Mesenchymal stem cell (in vitro differentiated cells and primary cell): Measurements from ENCODE around the gene SLC6A18.

Experiments used
- DNase-seq: peaks from one replicate; pipeline ENCODE4 v3.0.0-alpha.2; 2013
- H2AFZ ChIP-seq: one replicate; pipeline ENCODE4 v1.6.1; 2013; ENCODE audit warnings: low read depth, mild to moderate bottlenecking, control low read depth, inconsistent platforms, low read length, moderate library complexity
- H2AK5ac ChIP-seq: 2 replicates; pipeline ENCODE4 v1.6.1; 2013; ENCODE audit warnings: low read length, moderate library complexity, mild to moderate bottlenecking, inconsistent platforms; ENCODE audit not compliant: severe bottlenecking
- H2BK120ac ChIP-seq: one replicate; pipeline ENCODE4 v1.6.1; 2013; ENCODE audit warnings: low read depth, mild to moderate bottlenecking, inconsistent platforms, low read length, moderate library complexity
- H2BK12ac ChIP-seq, 2 experiments: one replicate each; pipeline ENCODE4 v1.6.1; 2013; ENCODE audit warnings: inconsistent platforms in 2 of 2, low read length in 2 of 2, mild to moderate bottlenecking in 2 of 2, moderate library complexity in 2 of 2, control low read depth in 1 of 2
- H2BK15ac ChIP-seq: one replicate; pipeline ENCODE4 v1.6.1; 2013; ENCODE audit warnings: mild to moderate bottlenecking, low read depth, inconsistent platforms; ENCODE audit not compliant: poor library complexity, severe bottlenecking
- H2BK5ac ChIP-seq: 2 replicates; pipeline ENCODE4 v1.6.1; 2013; ENCODE audit warnings: low read depth, mild to moderate bottlenecking, low read length, control low read depth, inconsistent platforms; ENCODE audit not compliant: poor library complexity, severe bottlenecking
- H3K14ac ChIP-seq, 2 experiments: one replicate each; pipeline ENCODE4 v1.6.1; 2013; ENCODE audit warnings: inconsistent platforms in 2 of 2, low read length in 2 of 2, control low read depth in 1 of 2, mild to moderate bottlenecking in 1 of 2, moderate library complexity in 1 of 2
- H3K18ac ChIP-seq, 2 experiments: one replicate each; pipeline ENCODE4 v1.6.1; 2013; ENCODE audit warnings: inconsistent platforms in 2 of 2, low read length in 2 of 2, control low read depth in 1 of 2, low read depth in 1 of 2, mild to moderate bottlenecking in 1 of 2
- H3K23ac ChIP-seq, 2 experiments: one replicate each; pipeline ENCODE4 v1.6.1; 2013; ENCODE audit warnings: inconsistent platforms in 2 of 2, low read length in 2 of 2, mild to moderate bottlenecking in 2 of 2, moderate library complexity in 2 of 2, control low read depth in 1 of 2
- H3K27ac ChIP-seq: 2 replicates; pipeline ENCODE4 v1.5.1; 2013; ENCODE audit warnings: mild to moderate bottlenecking, moderate library complexity, low read length, control low read depth, inconsistent platforms; ENCODE audit not compliant: poor library complexity, severe bottlenecking
- H3K27me3 ChIP-seq, 2 experiments: 2 replicates each; pipeline versions ENCODE4 v1.6.1 to v1.7.0; 2013; ENCODE audit warnings: low read length in 2 of 2, mild to moderate bottlenecking in 2 of 2, moderate library complexity in 2 of 2, control low read depth in 1 of 2, inconsistent platforms in 1 of 2; ENCODE audit not compliant: control insufficient read depth in 1 of 2, insufficient read depth in 1 of 2
- H3K36me3 ChIP-seq, 2 experiments: 2 replicates each; pipeline versions ENCODE4 v1.6.1 to v1.7.0; 2013; ENCODE audit warnings: low read length in 2 of 2, control low read depth in 1 of 2, inconsistent platforms in 1 of 2, low read depth in 1 of 2, mild to moderate bottlenecking in 1 of 2; ENCODE audit not compliant: insufficient read depth in 2 of 2, control insufficient read depth in 1 of 2
- H3K4ac ChIP-seq, 2 experiments: one replicate each; pipeline ENCODE4 v1.6.1; 2013; ENCODE audit warnings: inconsistent platforms in 2 of 2, low read length in 2 of 2, mild to moderate bottlenecking in 2 of 2, moderate library complexity in 2 of 2, control low read depth in 1 of 2, low read depth in 1 of 2
- H3K4me1 ChIP-seq: 2 replicates; pipeline ENCODE4 v1.6.1; 2013; ENCODE audit warnings: low read depth, low read length, control low read depth; ENCODE audit not compliant: control insufficient read depth, insufficient read depth
- H3K4me2 ChIP-seq: 2 replicates; pipeline ENCODE4 v1.6.1; 2013; ENCODE audit warnings: low read length, mild to moderate bottlenecking, inconsistent platforms; ENCODE audit not compliant: poor library complexity, severe bottlenecking
- H3K4me3 ChIP-seq, 2 experiments: 2 replicates each; pipeline versions ENCODE4 v1.5.1 to v1.7.0; 2013; ENCODE audit warnings: low read length in 2 of 2, mild to moderate bottlenecking in 2 of 2, control low read depth in 1 of 2, low read depth in 1 of 2; ENCODE audit not compliant: insufficient read depth in 1 of 2
- H3K79me1 ChIP-seq: replicated peaks from 2 replicates; pipeline ENCODE4 v1.6.1; 2013; ENCODE audit warnings: mild to moderate bottlenecking, control low read depth, low read length, inconsistent platforms; ENCODE audit not compliant: poor library complexity, severe bottlenecking
- H3K9ac ChIP-seq: 2 replicates; pipeline ENCODE4 v1.7.0; 2013; ENCODE audit warnings: mild to moderate bottlenecking, low read length, moderate library complexity
- H3K9me3 ChIP-seq: 2 replicates; pipeline ENCODE4 v1.7.0; 2013; ENCODE audit warnings: mild to moderate bottlenecking, low read length; ENCODE audit not compliant: control insufficient read depth
- H4K8ac ChIP-seq: one replicate; pipeline ENCODE4 v1.6.1; 2013; ENCODE audit warnings: inconsistent platforms, mild to moderate bottlenecking, low read length, moderate library complexity
- H4K91ac ChIP-seq: one replicate; pipeline ENCODE4 v1.6.1; 2013; ENCODE audit warnings: mild to moderate bottlenecking, low read length, inconsistent platforms
- WGBS: methylation state at CpG from one replicate; pipeline ENCODE4 v1.1.7; 2013; ENCODE audit warnings: mixed read lengths; 5-methylcytosine and 5-hydroxymethylcytosine counted together

Gene SLC6A18

GRCh38 chr5:1208221-1208742 lies 16.9 kb upstream of the SLC6A18 start:
- Histone ChIP-seq H2BK120ac (no peak overlapping the region), H2BK5ac (no peak overlapping the region), H2AK5ac (no peak overlapping the region), H3K9ac (no peak overlapping the region), H2BK15ac (no peak overlapping the region), H3K14ac (no peak overlapping the region), H2BK12ac (no peak overlapping the region), H3K79me1 (no peaks in the 10 kb centered on the region), H3K27me3 (peaks cover 12 to 63% of the 10 kb centered on the region in 2 experiments), H3K4me2 (no peak overlapping the region), H3K9me3 (no peaks in the 10 kb centered on the region), H3K4me1 (peaks cover 5% of the 10 kb centered on the region), H3K36me3 (no peaks in the 10 kb centered on the region), H3K23ac (no peak overlapping the region), H3K4ac (no peak overlapping the region), H3K4me3 (no peak overlapping the region), H2AFZ (no peak overlapping the region), H4K8ac (no peak overlapping the region), H3K18ac (no peak overlapping the region), H3K27ac (no peak overlapping the region), H4K91ac (no peak overlapping the region)
- 76% methylated on average over 17 of the region's 17 CpGs for WGBS
- no peak for DNase-seq

GRCh38 chr5:1208743-1209488 lies 16.3 kb upstream of the SLC6A18 start:
- H2BK15ac ChIP-seq: no peak overlapping the region
- H3K23ac ChIP-seq: no peak overlapping the region
- H2AK5ac ChIP-seq: no peak overlapping the region
- H3K9me3 ChIP-seq: no peaks in the 10 kb centered on the region
- no peak overlapping the region for H3K14ac ChIP-seq
- H3K4me3 ChIP-seq: no peak overlapping the region
- no peak overlapping the region for H4K8ac ChIP-seq
- no peak overlapping the region for H2BK120ac ChIP-seq
- H3K18ac ChIP-seq: no peak overlapping the region
- no peak overlapping the region for H3K9ac ChIP-seq
- H3K79me1 ChIP-seq: no peaks in the 10 kb centered on the region
- no peak overlapping the region for H3K27ac ChIP-seq
- peak; percentile 13 for DNase-seq
- H3K4ac ChIP-seq: no peak overlapping the region
- WGBS: 67% methylated on average over 22 of the region's 24 CpGs
- H3K4me1 ChIP-seq: peaks cover 5% of the 10 kb centered on the region
- H2AFZ ChIP-seq: no peak overlapping the region
- peaks cover 12 to 57% of the 10 kb centered on the region in 2 experiments for H3K27me3 ChIP-seq
- H3K36me3 ChIP-seq: no peaks in the 10 kb centered on the region
- H2BK12ac ChIP-seq: no peak overlapping the region
- no peak overlapping the region for H4K91ac ChIP-seq
- no peak overlapping the region for H2BK5ac ChIP-seq
- no peak overlapping the region for H3K4me2 ChIP-seq

- Histone ChIP-seq H3K4me2 (no peak overlapping the region), H3K36me3 (no peaks in the 10 kb centered on the region), H3K79me1 (no peaks in the 10 kb centered on the region), H3K23ac (no peak overlapping the region), H3K4me3 (no peak overlapping the region), H4K8ac (no peak overlapping the region), H3K14ac (no peak overlapping the region), H3K27me3 (peaks cover 12 to 52% of the 10 kb centered on the region in 2 experiments), H2BK12ac (no peak overlapping the region), H3K4me1 (peaks cover 5% of the 10 kb centered on the region), H4K91ac (no peak overlapping the region), H2AFZ (no peak overlapping the region), H2BK5ac (no peak overlapping the region), H3K4ac (no peak overlapping the region), H3K9me3 (no peaks in the 10 kb centered on the region), H2BK120ac (no peak overlapping the region), H2BK15ac (no peak overlapping the region), H2AK5ac (no peak overlapping the region), H3K27ac (no peak overlapping the region), H3K9ac (no peak overlapping the region), H3K18ac (no peak overlapping the region)
- no peak for DNase-seq
- WGBS: 79% methylated on average over 2 of the region's 2 CpGs
Measured at GRCh38 chr5:1209489-1209852, 15.7 kb upstream of the SLC6A18 start.

GRCh38 chr5:1209896-1210776 lies 15.0 kb upstream of the SLC6A18 start:
- no peak overlapping the region for H3K9ac ChIP-seq
- H3K27ac ChIP-seq: no peak overlapping the region
- no peak overlapping the region for H3K4ac ChIP-seq
- no peak overlapping the region for H3K4me3 ChIP-seq
- no peaks in the 10 kb centered on the region for H3K79me1 ChIP-seq
- no peak overlapping the region for H3K18ac ChIP-seq
- no peak overlapping the region for H4K8ac ChIP-seq
- no peak for DNase-seq
- no peaks in the 10 kb centered on the region for H3K9me3 ChIP-seq
- H2AFZ ChIP-seq: no peak overlapping the region
- H4K91ac ChIP-seq: no peak overlapping the region
- no peak overlapping the region for H2AK5ac ChIP-seq
- 87% methylated on average over 21 of the region's 21 CpGs for whole genome bisulfite sequencing
- H3K27me3 ChIP-seq: peaks cover 9 to 45% of the 10 kb centered on the region in 2 experiments
- H3K36me3 ChIP-seq: no peaks in the 10 kb centered on the region
- no peak overlapping the region for H2BK12ac ChIP-seq
- H3K4me2 ChIP-seq: no peak overlapping the region
- no peak overlapping the region for H2BK5ac ChIP-seq
- no peak overlapping the region for H2BK120ac ChIP-seq
- no peak overlapping the region for H3K14ac ChIP-seq
- no peak overlapping the region for H2BK15ac ChIP-seq
- H3K23ac ChIP-seq: no peak overlapping the region
- H3K4me1 ChIP-seq: peaks cover 5% of the 10 kb centered on the region
